ENCODE measurements around the gene GTF3C5.

- no peak for TF ChIP-seq EZH2 (IDR thresholded peaks at IDR 0.05)
- TF ChIP-seq CTCF (IDR thresholded peaks at IDR 0.05) = no peak
Observed at GRCh38 chr9:133031130-133031422, 279 bp downstream of the GTF3C5 start.
